Glutamatergic neuron (in vitro differentiated cells): ENCODE measurements around the gene NRAP. TPM values are rescaled to one million over a fixed set of nuclear protein-coding genes. Genes with fewer than 3 reads are reported as not detected.

Source experiments
- DNase-seq: peaks from one replicate; pipeline ENCODE4 v3.0.0; 2022
- H3K27ac Mint-ChIP-seq: one replicate; pipeline ENCODE4 v1.8.0; 2020; ENCODE audit warnings: mild to moderate bottlenecking, mixed read lengths, inconsistent platforms; ENCODE audit not compliant: unreplicated experiment
- H3K27me3 Mint-ChIP-seq: one replicate; pipeline ENCODE4 v1.8.0; 2020; ENCODE audit warnings: mild to moderate bottlenecking, moderate library complexity, mixed read lengths, inconsistent platforms; ENCODE audit not compliant: unreplicated experiment
- H3K36me3 Mint-ChIP-seq: one replicate; pipeline ENCODE4 v1.8.0; 2020; ENCODE audit warnings: mild to moderate bottlenecking, mixed read lengths, inconsistent platforms; ENCODE audit not compliant: unreplicated experiment
- H3K4me1 Mint-ChIP-seq: one replicate; pipeline ENCODE4 v1.8.0; 2020; ENCODE audit warnings: mild to moderate bottlenecking, low read depth, mixed read lengths, inconsistent platforms; ENCODE audit not compliant: unreplicated experiment
- H3K4me3 Mint-ChIP-seq: one replicate; pipeline ENCODE4 v1.8.0; 2020; ENCODE audit warnings: mild to moderate bottlenecking, mixed read lengths, inconsistent platforms; ENCODE audit not compliant: unreplicated experiment
- H3K9me3 Mint-ChIP-seq: one replicate; pipeline ENCODE4 v1.8.0; 2020; ENCODE audit warnings: mild to moderate bottlenecking, moderate library complexity, mixed read lengths, inconsistent platforms; ENCODE audit not compliant: unreplicated experiment
- CTCF ChIP-seq: fragments of 200-600 bp; sonication (generic); IDR thresholded peaks from one replicate; pipeline ENCODE4 v1.5.0; 2021; ENCODE audit not compliant: partially characterized antibody, unreplicated experiment
- total RNA-seq: library from RNA; stranded (reverse); fragmentation: NEBNext Ultra II Directional; extraction: Animal tissue kit (Norgen Biotek cat#: 25700); gene quantifications from one replicate; pipeline ENCODE4 v1.2.1, GENCODE V29; 2021; ENCODE audit not compliant: unreplicated experiment

The NRAP gene
- total RNA-seq, 1 donor from 2014 or later: not detected

- Mint-ChIP-seq H3K4me1 (peaks cover 2% of the 10 kb centered on the region), H3K9me3 (no peaks in the 10 kb centered on the region), H3K4me3 (no peak overlapping the region), H3K36me3 (no peaks in the 10 kb centered on the region), H3K27ac (no peak overlapping the region), H3K27me3 (peaks cover 3% of the 10 kb centered on the region)
- TF ChIP-seq CTCF: no peak
- DNase-seq: no peak
Observed at GRCh38 chr10:113630929-113631533, 32.8 kb downstream of the NRAP start.

GRCh38 chr10:113628607-113629153 lies 35.2 kb downstream of the NRAP start:
- peaks cover 2% of the 10 kb centered on the region for H3K4me1 Mint-ChIP-seq
- no peak overlapping the region for H3K4me3 Mint-ChIP-seq
- H3K27me3 Mint-ChIP-seq: no peaks in the 10 kb centered on the region
- H3K27ac Mint-ChIP-seq: no peak overlapping the region
- no peak for DNase-seq
- no peaks in the 10 kb centered on the region for H3K9me3 Mint-ChIP-seq
- no peak for TF ChIP-seq CTCF
- H3K36me3 Mint-ChIP-seq: no peaks in the 10 kb centered on the region

DNA sequence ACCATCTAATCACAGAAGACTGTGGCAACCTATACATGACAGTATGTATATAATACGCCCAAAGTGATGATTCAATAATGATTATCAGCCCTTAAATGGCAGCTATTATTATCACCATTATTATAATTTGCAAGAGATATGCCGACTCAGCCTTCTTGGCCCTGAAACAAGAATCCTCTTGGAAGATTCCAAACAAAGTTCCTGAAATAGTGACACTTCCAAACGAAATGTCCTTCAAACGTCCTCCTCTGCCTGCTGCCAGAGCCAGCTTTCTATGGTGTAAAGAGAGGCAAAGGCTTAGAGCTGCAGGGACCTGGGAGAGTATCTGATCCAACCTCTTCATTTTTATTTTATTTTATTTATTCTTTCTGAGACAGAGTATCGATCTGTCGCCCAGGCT lies 36.0 kb downstream of the NRAP start:
- H3K36me3 Mint-ChIP-seq: no peaks in the 10 kb centered on the region
- DNase-seq: no peak
- no peaks in the 10 kb centered on the region for H3K27me3 Mint-ChIP-seq
- peaks cover 2% of the 10 kb centered on the region for H3K4me1 Mint-ChIP-seq
- no peak overlapping the region for H3K4me3 Mint-ChIP-seq
- no peak overlapping the region for H3K27ac Mint-ChIP-seq
- no peak for TF ChIP-seq CTCF
- no peaks in the 10 kb centered on the region for H3K9me3 Mint-ChIP-seq

DNA sequence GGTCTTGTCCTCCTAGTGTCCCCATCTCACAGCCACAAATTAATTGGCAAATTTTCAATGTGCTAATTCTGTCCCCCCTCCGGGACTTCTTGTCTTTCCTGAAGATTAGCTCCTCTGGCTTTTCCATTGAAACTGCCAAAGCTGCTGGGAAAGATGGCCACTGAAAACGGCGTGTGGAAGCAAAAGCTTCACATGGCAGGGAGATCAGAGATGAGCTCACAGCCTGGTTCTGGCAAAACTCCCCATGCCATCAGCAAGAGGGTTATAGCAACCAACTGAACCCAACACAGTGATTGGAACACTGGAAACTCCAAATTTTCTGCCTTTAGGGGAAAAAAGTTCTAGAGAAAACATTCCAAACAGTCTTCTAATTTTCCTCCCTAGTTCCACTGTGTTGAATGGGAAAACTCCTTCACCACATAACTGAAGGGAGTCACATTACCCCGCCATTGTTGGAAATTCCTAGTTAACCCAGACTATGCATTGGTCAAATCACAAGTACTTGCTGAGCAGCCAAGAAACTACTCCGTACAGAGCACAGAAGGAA lies 37.0 kb downstream of the NRAP start:
- Mint-ChIP-seq H3K36me3 (no peaks in the 10 kb centered on the region), H3K4me3 (no peak overlapping the region), H3K9me3 (no peaks in the 10 kb centered on the region), H3K27me3 (no peaks in the 10 kb centered on the region), H3K27ac (no peak overlapping the region), H3K4me1 (no peaks in the 10 kb centered on the region)
- TF ChIP-seq CTCF: no peak
- DNase-seq: no peak

DNA sequence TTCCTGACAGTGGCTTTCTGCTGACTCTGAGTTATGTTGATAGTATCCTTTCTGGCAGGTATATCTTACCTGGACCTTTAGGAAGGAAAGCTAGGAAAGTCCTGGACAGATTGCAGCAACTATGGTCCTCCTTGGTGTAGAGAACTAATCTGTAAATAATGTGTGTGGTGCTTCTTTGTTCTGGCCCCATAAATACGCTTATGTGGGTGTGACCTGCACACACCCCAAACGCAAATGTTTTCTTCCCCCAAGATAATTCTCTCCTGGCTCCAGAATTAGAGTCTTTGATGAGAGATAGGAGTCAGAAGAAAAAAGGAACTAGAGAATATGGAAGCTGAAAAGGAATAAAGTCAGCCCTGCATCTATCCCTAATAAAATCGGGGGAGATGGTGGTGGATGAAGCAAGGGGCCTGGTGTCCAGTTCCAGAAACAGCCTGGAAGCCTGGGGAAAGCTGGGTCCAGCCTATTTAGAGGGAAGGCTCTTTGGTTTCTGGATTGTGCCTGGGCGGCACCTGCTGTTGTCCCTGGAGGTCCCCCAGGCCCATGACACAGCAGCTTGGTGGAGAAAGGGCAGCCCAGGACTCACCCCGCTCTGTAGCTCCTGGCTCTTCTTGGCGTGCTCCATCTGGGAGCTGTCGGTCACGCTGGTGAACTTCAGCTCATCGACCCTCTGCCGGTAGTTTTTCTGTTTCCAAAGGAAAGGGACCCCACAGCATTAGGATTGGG lies 38.2 kb downstream of the NRAP start:
- Mint-ChIP-seq H3K27me3 (no peaks in the 10 kb centered on the region), H3K9me3 (no peaks in the 10 kb centered on the region), H3K27ac (no peak overlapping the region), H3K4me3 (no peak overlapping the region), H3K4me1 (peaks cover under 1% of the 10 kb centered on the region), H3K36me3 (no peaks in the 10 kb centered on the region)
- TF ChIP-seq CTCF: no peak
- no peak for DNase-seq
